ENCODE results near the gene BCORL1.

DNA sequence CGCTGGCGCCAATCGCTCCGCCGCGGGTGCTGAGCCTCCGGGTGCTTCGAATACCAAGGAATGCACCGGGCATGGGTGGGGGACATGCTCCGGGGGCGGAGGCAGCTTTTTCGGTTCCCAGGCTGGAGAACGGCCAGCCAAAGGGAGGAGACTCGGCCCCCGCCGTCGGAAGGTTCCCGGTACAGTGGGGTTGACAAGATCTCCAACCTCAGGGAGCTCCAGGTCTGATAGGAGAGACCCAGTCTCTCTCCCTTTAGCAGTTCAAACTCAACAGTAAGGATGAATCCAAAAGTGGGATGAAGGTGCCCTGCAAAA, 29.1 kb upstream of the BCORL1 start:
- TF ChIP-seq, protein P1, sequence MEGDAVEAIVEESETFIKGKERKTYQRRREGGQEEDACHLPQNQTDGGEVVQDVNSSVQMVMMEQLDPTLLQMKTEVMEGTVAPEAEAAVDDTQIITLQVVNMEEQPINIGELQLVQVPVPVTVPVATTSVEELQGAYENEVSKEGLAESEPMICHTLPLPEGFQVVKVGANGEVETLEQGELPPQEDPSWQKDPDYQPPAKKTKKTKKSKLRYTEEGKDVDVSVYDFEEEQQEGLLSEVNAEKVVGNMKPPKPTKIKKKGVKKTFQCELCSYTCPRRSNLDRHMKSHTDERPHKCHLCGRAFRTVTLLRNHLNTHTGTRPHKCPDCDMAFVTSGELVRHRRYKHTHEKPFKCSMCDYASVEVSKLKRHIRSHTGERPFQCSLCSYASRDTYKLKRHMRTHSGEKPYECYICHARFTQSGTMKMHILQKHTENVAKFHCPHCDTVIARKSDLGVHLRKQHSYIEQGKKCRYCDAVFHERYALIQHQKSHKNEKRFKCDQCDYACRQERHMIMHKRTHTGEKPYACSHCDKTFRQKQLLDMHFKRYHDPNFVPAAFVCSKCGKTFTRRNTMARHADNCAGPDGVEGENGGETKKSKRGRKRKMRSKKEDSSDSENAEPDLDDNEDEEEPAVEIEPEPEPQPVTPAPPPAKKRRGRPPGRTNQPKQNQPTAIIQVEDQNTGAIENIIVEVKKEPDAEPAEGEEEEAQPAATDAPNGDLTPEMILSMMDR (IDR thresholded peaks at IDR 0.05) = no peak
- no peak for TF ChIP-seq ZFX (IDR thresholded peaks at IDR 0.05; ENCODE audit: borderline replicate concordance)

Data from 22Rv1 (cell line).